ENCODE results near the gene CDH19.

The CDH19 gene

DNA sequence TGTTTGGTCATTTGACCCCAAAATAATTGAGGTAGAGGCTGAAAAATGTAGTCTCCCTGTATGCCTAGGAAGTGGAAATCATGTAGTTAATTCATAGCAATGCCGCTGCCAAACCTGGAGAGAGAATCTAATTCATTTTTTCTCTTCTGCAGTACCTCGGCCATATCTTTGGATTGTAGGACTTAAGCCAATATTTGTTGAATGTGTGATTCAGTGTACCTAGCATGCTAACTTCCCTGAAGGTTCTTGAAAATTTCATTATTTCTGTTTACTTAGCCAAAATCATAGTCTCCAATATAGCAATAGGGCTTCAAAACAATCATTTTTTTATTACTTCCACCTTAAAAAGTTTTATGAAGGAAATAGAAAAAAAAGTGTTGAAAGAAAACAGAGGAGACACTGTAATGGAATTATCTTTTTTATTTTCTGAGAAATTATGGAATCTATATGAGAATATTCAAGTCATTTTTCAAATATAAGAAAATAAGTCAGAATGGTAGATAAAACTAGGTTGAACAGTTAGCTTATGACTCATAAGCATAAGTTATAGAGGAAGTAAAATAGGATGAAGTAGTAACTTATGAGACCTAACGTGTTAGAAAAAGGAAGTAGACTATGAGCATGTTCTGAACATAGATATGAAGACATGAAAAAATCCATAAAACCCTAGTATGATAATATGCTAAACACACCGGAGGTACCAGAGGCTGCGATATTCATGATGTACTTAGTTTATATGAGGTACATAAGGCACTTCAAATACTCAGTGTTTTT is 35.2 kb upstream of the CDH19 start:
- H3K4me3 ChIP-seq (replicated peaks; ENCODE audit: low read depth, low read length), result no peak overlapping the region
- DNase-seq (ENCODE audit: extremely low read depth, low read depth), result no peak
- no peak for TF ChIP-seq CTCF (IDR thresholded peaks at IDR 0.05; ENCODE audit: low read depth, low read length, missing control alignments)

DNA sequence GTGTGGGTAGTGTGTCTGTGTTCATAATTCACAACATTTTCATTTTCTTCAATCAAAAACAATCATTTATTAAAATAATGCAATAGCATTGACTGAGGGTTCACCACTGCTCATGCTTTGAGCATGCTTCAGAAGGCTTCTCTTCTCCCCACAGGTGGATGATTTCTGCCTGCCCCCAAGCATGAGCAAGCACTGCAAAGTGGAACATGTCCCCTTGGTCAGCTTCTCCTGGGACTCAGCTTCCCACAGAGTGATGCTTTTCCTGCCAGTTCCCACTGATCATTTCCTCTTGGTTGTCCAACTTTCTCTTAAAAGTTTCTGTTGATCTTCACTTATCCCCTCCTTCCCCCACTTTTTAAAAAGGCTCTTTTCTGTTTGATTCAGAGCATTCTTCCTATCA is 31.5 kb upstream of the CDH19 start:
- no peak for DNase-seq (ENCODE audit: extremely low read depth, low read depth)
- no peak for TF ChIP-seq CTCF (IDR thresholded peaks at IDR 0.05; ENCODE audit: low read depth, low read length, missing control alignments)

GRCh38 chr18:66632756-66633155 is 28.9 kb upstream of the CDH19 start:
- no peak for DNase-seq (ENCODE audit: extremely low read depth, low read depth)
- no peak overlapping the region for H3K4me3 ChIP-seq (replicated peaks; ENCODE audit: low read depth, low read length)
- no peak for TF ChIP-seq CTCF (IDR thresholded peaks at IDR 0.05; ENCODE audit: low read depth, low read length, missing control alignments)

More for the DNA sequence above, 31.5 kb upstream of the CDH19 start:
- H3K4me3 ChIP-seq (replicated peaks; ENCODE audit: low read depth, low read length), result no peak overlapping the region

DNA sequence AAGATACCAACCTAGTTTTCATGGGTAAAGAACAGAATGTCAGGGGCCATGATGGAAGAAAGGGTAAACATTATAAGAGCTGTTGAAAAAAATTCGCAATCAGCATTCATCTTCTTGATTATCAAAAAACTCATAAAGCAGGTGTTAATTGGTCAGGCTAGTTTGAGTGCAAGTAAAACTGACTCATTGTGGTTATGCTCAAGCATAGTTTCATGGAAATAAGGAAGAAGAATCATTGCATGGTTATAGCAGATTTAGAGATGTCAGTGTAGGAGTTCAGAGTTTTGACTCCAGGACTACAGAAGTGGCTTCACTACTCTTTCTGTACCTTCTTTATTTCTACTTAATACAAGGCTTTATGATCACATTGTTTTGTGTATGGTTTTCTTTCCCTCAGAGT is 26.9 kb upstream of the CDH19 start:
- DNase-seq (ENCODE audit: extremely low read depth, low read depth), result no peak
- no peak overlapping the region for H3K4me3 ChIP-seq (replicated peaks; ENCODE audit: low read depth, low read length)
- TF ChIP-seq CTCF (IDR thresholded peaks at IDR 0.05; ENCODE audit: low read depth, low read length, missing control alignments), result no peak

GRCh38 chr18:66623821-66624220 is 19.9 kb upstream of the CDH19 start:
- no peak for DNase-seq (ENCODE audit: extremely low read depth, low read depth)
- TF ChIP-seq CTCF (IDR thresholded peaks at IDR 0.05; ENCODE audit: low read depth, low read length, missing control alignments), result no peak
- no peak overlapping the region for H3K4me3 ChIP-seq (replicated peaks; ENCODE audit: low read depth, low read length)

- no peak for TF ChIP-seq CTCF (IDR thresholded peaks at IDR 0.05; ENCODE audit: low read depth, low read length, missing control alignments)
- H3K4me3 ChIP-seq (replicated peaks; ENCODE audit: low read depth, low read length), result no peak overlapping the region
- no peak for DNase-seq (ENCODE audit: extremely low read depth, low read depth)
Observed at GRCh38 chr18:66621816-66622576, 18.1 kb upstream of the CDH19 start.

All from HFF-Myc (cell line).